Measurements from ENCODE around the gene MAPK13. TPM values are rescaled to one million over a fixed set of nuclear protein-coding genes. Genes with fewer than 3 reads are reported as not detected.
"Not testable (repeated sequence)": the region's sequence is repeated elsewhere in the genome, so short reads cannot be mapped to it uniquely, and the experiment has no call there.

Gene MAPK13
- total RNA-seq, 1 donor from 2014 or later = 1.3 TPM

DNA sequence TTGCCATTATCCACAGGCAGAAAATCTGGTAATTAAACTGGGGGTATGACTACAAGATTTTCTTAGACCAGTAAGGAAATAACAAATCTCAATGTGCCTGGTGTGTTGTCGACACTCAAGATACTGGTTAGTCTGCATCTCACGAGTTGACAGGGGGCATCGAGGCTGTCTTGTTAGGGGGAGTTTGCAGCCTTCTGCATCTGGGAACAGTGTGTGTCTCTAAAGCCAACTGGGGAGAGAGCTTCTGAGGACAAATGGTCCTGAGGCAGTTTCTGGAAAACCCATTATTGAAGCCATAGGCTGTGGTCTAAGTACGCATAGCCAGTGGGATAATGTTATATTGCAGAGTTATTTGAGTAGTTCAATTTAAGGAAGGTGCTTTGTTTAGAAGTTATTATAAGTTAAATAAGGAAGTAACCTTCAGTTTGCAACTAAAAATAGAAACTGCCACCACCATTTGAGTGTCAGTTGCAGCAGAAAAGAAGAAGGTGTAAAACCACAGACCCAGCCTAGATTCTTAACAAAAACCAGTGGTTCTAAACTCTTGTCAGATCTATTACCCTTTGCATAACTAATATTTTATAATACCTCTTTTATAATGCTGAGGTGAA, 15.4 kb upstream of the MAPK13 start:
- DNase-seq (ENCODE audit: low read depth, low spot score) = no peak

DNA sequence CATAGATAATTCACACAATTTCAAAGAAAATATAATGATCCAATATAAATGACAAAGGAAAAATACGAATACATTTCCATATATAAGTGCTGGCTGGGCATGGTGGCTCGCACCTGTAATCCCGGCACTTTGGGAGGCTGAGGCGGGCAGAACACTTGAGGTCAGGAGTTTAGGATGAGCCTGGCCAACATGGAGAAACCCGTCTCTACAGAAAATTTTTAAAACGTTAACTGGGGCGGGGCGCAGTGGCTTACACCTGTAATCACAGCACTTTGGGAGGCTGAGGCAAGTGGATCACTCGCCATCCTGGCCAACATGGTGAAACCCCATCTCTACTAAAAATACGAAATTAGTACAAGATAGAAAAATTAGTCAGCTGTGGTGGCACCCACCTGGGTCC, 14.9 kb upstream of the MAPK13 start:
- DNase-seq (ENCODE audit: low read depth, low spot score) = no peak

DNA sequence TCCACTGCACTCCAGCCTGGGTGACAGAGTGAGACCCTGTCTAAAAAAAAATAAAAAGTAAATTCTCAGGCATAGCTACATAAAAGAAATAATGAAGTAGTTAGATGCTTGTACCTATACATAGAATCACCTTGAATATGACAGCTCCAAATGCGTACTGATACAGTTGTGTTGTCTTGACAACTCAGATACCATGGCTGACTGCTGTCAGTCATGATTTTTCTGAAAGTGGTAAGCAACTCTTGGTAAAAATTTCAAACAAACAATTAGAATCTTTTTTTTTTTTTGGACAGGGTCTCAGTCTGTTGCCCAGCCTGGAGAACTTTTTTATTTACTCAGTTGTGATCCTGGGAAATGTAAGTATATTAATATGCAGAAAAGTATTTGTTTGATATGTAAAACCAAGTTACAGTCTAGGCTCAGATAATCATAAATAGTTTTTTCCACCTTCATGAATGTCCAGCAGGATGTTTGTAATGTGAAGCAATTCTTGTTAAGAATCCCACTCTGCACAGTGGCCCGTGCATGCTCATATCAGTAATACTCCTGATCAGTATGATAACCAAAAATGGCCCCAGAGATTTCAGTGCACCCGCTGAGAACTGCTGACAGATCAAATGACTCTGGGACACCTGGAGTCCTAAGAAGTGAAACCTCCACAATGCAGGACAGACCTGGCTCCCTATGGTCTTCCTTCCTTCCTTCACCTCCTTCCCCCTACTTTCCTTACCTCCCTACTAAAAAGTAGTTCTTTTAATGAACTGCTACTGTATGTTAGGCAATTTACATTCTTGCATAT, 14.0 kb upstream of the MAPK13 start:
- no peak for DNase-seq (ENCODE audit: low read depth, low spot score)

DNA sequence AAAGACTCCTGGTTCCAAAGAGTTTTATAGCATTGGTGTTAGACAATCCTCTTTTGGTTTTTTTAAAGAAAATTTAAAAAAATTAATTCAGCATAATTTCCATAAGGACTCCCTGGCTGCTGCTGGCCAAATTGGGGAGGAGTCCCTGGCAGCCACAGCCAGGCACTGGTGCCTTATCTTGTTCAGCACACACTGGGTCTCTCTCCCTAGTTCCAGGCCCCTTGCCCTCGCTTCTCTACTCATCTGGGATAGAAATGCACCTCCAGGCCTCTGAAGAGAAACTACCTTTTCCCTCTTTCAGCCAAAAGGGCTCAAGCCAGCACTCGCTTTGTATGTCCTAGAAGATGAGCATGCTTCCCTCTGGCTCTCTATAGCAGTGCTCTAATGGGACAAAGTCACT, 13.4 kb upstream of the MAPK13 start:
- DNase-seq (ENCODE audit: low read depth, low spot score) = no peak

DNA sequence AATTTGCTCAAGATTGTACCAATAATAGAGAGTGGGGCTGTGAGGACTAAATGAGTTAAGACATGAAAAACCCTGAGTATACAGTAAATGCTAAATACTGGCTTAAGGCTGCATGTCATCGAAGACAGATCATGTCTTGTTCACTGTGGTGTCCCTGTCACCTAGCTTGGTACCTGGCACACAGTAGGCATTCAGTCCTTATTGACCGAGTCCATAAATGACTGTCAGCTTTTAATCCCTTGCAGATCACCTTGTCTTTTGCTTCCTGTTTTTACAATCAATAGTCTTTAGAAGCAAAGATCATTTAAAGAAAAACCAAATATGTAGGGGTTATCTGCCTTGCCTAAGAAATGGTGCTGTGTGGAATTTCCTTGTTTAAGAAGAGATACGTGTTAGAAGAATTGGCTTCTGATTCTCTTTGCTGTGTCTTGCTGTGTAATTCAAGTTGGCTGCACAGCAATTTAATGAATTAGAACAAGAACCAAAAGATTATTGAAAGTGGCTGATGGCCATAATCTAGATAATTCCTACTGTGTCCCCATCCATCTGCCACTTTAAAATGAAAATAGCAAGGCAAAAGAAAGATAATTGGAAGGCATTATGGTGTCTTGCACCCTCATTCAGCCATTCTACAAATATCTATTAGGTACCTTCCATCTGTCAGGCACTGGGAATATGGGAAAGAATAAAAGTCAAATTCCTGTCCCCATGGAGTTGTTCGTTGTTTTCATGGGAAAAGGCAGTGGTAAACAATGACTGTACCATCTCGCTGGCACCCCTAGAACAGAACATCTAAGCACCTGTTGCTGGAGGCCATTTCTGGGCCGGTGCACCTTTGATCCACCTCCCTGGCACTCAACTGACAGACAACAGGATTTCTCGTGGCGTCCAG, 12.4 kb upstream of the MAPK13 start:
- no peak for DNase-seq (ENCODE audit: low read depth, low spot score)

DNA sequence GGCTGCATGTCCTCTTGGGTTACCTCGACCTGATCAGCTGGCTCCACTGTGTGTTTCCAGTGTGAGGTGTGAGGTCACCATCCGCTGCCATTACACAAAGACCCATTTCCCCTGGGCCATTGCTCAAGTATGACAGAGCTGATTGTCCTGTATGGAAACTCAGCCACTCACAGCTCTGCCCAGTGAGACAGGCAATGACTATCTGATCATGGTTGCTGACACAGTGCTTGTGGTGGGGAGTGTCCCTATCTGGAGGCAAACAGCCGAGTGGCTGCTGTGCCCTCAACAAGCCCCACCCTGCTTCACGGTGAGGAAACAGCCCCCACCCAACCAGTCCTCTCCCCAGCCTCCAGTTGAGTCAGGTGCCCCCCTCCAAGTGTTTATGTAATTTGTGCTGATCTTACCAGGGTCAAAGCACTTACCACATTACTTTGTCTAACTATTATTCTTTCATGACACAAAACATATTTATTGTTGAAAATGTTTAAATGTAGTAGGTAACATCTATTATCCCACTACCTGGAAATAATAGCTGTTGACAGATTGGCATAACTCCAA, 11.7 kb upstream of the MAPK13 start:
- no peak for DNase-seq (ENCODE audit: low read depth, low spot score)

DNA sequence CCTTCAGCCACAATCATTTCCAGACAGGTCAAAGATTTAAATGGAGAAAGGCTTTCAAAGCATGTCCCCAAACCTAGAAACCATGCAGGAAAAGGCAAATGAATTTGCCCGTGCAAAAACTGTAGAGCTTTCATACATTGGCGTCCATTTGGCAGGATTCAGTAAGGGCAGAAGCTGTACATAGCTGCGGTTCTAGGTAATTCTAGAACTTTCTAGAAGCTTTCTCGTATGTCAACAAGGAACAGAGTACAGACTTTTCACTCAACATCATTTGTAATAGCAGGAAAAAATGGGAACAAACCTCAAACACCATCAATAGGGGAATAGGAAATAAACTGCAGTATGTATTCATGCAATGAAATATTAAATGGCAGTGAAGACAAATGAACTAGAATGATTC, 11.1 kb upstream of the MAPK13 start:
- no peak for DNase-seq (ENCODE audit: low read depth, low spot score)

DNA sequence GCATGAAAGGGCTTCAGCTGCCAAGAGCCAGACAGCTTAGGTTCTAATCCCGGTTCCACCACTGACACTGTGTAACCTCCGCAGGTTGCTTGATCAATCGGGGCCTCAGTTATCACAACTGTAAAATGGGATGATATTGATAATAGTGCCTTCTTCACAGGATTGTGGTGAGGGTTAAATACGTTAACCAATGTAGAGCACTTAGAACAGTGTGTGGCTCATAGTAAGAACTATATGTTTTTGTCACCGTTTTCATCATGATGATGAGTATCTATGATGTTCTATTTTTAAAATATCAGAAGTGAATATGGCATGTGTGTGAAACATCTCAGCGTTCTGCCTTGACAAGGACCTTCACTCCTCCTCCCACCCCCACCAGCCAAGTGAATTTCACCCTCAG, 10.3 kb upstream of the MAPK13 start:
- DNase-seq (ENCODE audit: low read depth, low spot score) = no peak

DNA sequence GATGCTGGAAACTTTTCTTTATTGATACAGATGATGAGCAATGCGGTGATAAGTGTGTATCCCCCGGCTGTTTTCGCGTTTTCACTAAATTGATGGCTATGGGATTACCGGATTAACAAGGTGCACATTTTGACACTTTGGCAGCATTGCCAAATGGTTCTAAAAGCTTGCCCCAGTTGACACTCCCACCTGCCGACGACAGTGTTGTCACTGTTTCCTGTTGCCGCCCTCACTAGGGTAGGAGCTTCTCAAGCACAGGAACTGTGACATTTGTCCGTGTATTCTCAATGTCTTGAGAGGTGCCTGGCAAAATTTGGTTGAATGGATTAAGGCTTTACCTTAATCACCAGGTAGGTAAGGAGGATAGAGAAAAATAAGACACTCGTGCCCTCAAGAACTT, 9.8 kb upstream of the MAPK13 start:
- DNase-seq (ENCODE audit: low read depth, low spot score) = no peak

DNA sequence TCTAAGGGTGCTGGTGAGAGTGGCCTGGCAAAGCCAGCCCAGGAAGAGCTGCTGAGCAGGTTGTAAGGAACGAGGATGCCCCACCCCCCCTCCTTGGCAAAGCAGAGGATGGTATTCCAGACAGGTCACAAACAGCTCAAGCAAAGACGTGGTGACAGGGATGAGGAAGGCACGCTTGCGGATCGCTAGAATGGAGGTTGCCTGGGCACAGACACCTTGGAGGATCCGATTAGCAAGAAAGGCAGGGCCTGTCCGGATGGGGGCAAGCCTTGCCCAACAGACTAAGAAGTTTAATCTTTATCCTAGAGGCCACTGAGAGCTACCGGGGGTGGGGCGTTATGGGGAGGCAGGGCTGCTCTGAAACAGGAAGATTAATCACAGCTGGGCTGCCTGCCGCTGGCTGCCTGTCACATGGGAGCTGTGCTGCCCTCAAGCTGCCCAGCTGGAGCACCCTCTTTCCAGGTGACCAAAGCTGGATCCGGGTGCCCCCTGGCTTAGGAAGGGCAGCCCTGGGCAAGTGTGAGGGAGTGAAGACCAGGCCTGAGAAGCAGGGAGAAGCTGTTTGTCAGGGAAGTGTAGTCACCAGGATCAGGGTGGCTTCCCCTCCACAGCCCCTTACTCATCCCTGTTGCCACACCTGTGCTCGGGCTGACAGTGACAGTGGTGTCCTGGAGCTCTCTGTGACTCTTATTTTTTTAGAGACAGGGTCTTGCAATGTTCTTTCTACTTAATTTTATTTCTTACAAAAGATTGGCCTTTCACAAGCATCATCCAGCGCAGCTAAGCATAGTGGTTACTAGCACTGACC, 9.1 kb upstream of the MAPK13 start:
- no peak for DNase-seq (ENCODE audit: low read depth, low spot score)

DNA sequence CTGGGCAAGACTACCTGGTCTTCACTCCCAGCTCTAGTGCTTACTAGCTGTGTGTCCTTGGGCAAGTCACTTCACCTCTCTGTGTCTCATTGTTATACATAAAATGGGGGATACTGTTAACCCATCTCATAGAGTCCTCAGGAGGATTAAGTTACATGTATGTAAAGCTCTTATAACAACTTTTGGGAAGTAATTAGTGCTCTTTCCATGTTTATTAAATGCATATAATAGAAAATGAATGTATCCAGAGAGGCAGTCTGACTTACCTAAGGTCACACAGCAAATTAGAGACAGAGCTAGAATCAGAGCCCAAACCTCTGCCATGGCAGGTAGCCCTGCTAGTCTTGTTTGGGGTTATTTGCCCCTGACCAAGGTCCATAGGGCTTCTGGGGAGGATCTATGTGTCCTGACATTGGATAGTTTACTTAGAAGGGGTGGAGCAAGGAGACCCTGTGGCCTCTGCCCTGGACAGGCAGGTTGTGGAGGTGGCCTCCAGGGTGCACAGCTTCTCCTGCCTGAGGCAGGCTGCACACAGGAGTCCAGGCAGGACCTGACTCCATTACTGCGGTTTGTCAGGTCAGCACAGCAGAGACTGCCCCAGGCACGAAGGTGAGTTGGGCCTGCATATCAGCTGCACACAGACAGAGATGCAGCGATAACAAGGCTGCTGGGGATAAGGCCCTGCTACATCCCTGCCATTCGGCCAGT, 8.4 kb upstream of the MAPK13 start:
- no peak for DNase-seq (ENCODE audit: low read depth, low spot score)

DNA sequence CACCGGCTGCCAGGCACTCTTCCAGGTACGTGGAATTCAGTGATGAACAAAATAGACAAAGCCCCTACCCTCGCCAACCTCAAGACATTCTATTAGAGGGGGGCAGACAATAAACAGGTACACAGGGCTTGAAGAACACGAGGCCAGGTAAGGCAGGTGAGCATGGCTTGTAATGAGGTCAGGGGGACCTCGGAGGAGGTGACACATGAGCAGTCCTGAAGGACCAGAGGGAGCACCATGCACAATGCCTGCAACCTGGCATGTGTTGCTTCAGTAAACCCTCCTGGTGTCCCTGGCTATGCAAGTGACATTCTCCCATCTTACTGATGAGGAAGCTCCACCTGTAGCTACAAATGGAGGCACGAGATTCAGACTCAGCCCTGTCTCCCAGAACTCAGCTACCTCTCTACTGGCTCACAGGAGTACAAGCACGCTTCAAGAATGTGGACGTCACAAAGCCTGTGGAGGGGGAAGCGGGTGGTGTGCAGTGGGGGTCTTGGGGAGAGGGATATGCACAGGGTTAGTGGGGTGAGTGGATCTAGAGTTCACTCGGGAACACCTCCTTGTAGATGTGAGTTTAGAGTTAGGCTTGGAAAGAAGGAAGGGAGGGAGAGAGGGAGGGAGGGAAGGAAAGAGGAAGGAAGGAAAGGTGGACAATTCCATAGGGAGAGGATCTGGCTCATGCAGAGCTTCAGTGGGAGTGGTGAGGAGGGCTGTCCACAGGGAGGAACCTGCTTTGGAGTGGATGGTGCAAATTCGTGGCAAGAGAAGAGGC, 7.6 kb upstream of the MAPK13 start:
- no peak for DNase-seq (ENCODE audit: low read depth, low spot score)

DNA sequence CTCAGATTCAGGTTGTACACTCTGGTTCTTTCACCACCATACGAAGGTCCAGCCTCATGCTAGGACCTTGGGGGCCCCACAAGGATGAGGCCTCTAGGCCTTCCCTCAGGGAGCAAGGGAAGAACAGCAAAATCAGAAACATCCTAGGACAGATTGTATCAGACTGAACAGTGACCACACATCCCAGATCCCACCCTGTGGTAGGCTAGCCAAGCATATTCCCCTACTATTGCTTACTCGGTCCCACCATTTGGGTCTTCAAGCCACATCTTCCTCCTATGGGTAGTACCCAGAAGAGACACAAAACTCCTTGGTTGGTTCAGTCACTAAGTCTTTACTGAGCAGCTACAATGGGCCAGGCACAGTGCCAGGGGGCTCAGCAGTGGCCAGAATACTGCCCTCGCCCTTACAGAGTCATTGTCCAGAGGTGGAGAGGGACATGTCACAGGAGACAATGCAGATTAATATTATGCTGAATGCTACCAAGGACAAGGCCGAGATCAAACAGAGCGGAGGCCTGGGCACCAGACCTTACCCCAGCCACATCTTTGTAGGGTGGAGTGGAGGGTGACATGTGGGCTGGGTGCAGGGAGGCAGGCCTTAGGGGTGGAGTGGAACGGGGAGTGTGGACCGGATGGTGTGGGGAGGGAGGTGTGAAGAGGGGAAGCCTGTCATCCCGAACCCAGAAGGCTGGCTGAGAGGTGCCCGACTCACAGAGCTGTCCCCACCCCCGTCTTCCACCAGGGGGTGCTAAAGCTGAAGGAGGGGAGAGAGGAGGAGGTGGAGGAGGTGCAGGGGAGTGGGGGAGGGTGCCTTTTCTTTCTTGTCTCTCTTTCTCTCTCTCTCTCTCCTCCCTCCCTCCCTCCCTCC, 6.8 kb upstream of the MAPK13 start:
- DNase-seq (ENCODE audit: low read depth, low spot score) = peak; percentile 39

DNA sequence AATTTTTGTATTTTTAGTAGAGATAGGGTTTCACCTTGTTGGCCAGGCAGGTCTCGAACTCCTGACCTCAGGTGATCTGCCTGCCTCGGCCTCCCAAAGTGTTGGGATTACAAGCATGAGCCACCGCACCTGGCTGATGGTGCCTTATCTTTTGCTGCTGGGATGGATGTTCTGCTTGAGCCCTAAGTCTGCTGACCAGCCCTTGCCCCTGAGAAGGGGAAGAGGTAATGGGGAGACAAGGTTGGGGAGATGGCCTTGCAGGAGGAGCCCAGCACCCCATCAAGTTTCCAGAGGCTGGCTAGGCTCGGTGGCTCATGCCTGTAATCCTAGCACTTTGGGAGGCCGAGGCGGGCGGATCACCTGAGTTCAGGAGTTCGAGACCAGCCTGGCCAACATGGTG, 6.0 kb upstream of the MAPK13 start:
- DNase-seq (ENCODE audit: low read depth, low spot score) = not testable (repeated sequence)

DNA sequence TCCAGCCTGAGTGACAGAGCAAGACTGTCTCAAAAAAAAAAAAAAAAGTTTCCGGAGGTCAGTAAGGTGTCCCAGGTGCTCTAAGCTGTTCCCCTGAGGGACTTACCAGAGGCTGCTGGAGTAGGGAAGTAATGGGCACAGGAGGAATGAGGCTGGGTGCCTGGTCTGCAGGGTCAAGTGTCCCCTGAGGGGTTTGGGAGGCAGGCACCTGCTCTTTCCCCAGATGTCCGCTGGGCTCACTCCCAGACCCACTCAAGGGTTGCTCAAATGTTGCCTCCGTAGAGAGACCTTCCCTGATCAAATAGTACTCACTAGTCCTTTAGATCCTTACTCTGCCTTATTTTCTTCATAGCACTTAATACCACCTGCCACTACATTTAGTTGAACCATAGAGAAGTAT, 5.4 kb upstream of the MAPK13 start:
- DNase-seq (ENCODE audit: low read depth, low spot score) = no peak

DNA sequence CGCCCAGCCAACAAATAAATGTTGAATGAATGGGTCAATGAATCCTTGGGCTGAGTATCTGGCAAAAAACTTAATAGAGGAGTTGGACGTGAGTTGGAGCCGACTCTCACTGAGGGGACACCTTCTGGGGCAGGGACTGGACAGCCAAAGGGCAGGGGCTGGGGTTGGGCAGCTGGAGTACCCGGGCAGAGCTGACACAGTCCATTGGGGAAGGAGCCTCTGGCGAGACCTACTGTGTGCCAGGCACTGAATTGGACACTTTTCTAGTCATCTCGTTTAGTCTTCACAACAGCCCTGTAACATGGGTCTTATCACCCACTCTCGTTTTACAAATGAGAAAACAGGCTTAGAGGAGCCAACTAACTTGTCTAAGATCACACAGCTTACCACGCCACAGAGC, 4.7 kb upstream of the MAPK13 start:
- DNase-seq (ENCODE audit: low read depth, low spot score) = no peak

DNA sequence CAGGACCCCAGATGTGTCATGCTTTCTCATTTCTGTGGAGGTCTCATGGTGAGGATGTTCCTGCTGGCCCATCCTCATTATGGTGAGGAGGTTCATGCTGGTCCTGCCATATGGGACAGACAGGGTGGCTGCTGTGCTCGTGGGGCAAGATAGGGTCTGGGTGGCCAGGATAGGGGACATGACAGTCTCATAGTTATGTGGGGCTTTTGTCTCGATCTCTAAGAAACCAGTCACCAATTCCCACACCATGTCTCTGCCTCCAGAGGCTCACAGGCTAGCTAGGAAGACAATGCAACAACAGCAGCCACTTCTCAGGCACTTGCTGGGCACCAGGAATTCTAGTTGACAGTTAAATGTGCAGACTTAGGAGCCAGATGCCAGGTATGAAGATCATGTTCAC, 4.2 kb upstream of the MAPK13 start:
- DNase-seq (ENCODE audit: low read depth, low spot score) = no peak

DNA sequence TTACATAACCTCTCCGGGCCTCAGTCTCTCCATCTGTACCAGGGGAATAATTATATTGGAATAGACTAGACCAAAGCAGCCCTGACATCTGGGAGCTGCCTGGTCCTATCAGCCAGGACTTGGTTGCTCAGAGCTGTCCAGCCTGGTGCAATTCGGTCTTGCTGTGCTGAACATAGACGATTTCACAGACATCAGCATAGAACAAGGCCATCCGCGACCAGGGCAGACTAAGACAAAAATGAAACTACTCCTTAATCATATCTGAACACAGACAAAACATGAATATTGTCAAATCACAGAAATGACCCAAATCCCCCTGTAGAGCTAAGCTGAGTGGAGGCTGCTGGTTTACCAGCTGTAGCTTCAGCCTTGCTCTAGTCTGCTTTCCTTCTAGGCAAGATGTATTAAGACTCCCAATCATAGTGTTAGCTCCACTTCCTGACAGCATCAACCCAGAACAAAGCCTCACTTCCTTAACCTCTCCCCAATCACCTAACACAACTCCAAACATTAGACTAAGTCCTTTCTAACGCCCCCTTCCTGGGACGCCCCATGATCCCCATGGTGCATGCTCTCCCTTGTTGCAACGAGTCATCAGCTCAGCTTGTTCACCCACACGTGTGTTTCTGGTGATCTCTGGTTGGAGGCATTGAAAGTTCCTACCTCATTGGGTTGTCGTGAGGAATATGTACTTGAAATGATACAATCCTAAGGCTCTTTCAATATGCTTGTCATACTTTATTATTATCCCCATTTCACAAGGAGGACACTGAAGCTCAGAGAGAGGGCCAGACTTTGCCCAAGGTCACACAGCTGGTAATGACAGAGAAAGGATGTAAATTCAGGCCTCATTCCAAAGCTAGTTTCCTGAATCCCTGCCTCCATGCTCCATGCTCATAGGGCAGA, 3.5 kb upstream of the MAPK13 start:
- no peak for DNase-seq (ENCODE audit: low read depth, low spot score)
